ENCODE data around the gene KBTBD4.

- TF ChIP-seq CTCF (conservative IDR thresholded peaks at IDR 0.05 in 1 of 2, IDR thresholded peaks at IDR 0.05 in 1 of 2; ENCODE audit: low read depth in 1 of 2, low read length in 2 of 2) (no peak), EZH2 (IDR thresholded peaks at IDR 0.05; ENCODE audit: low read length, missing control alignments) (no peak)
Measured at GRCh38 chr11:47545298-47545697, 33.5 kb downstream of the KBTBD4 start.

Data from fibroblast of lung (primary cell).